ENCODE results near the gene SRBD1. TPM values are rescaled to one million over a fixed set of nuclear protein-coding genes. Genes with fewer than 3 reads are reported as not detected.

SRBD1 gene
- total and polyA plus RNA-seq, 2 donors = 7.2 to 48.3 TPM

DNA sequence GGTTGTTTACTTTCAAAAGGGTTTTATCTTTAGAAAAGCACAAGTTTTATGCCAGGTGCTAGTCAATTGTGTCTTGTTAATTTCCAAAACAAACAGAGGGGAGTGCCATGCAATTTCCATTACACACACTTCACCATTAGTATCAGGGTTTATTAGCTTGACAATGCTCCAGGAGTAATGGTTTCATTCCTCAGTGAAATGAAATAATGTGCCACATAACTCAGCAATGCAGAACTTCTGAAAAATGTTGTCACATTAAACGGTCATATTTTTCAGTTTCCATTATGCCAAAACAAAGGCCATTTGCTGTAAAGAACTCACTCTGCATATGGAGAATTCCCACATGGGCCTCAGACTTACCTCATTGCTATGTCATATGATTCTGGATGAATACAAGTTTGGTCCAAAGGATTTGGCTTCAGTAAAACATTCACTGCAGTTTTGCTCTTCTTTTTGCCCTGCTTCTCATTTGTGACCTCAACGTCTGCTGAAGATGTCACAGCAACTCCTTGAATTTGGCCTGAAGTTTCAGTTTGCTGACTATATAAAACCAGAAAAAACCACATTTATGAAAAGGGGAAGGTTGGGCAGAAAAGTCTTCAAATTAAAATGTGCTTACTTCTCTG, 198.2 kb downstream of the SRBD1 start:
- Histone ChIP-seq H3K4me1 (ENCODE audit: insufficient read depth) (no peaks in the 10 kb centered on the region), H3K27ac (ENCODE audit: low read depth) (no peak overlapping the region), H3K4me3 (ENCODE audit: low read depth, low read length) (no peak overlapping the region), H3K36me3 (ENCODE audit: insufficient read depth) (no peaks in the 10 kb centered on the region)
- 32% methylated on average over 2 of the region's 2 CpGs for WGBS
- peak; percentile 25 for DNase-seq (ENCODE audit: extremely low spot score)

GRCh38 chr2:45409677-45410076, 201.4 kb downstream of the SRBD1 start:
- Histone ChIP-seq H3K36me3 (ENCODE audit: insufficient read depth) (no peaks in the 10 kb centered on the region), H3K27ac (ENCODE audit: low read depth) (no peak overlapping the region), H3K4me1 (ENCODE audit: insufficient read depth) (no peaks in the 10 kb centered on the region), H3K4me3 (ENCODE audit: low read depth, low read length) (no peak overlapping the region)
- 97% methylated on average over 1 of the region's 1 CpG for WGBS
- DNase-seq (ENCODE audit: extremely low spot score) = no peak

GRCh38 chr2:45406621-45407020, 204.4 kb downstream of the SRBD1 start:
- no peaks in the 10 kb centered on the region for H3K36me3 ChIP-seq (ENCODE audit: insufficient read depth)
- DNase-seq (ENCODE audit: extremely low spot score) = no peak
- no peak overlapping the region for H3K27ac ChIP-seq (ENCODE audit: low read depth)
- H3K4me1 ChIP-seq (ENCODE audit: insufficient read depth) = no peaks in the 10 kb centered on the region
- H3K4me3 ChIP-seq (ENCODE audit: low read depth, low read length) = no peak overlapping the region
- 47% methylated on average over 2 of the region's 2 CpGs for WGBS

DNA sequence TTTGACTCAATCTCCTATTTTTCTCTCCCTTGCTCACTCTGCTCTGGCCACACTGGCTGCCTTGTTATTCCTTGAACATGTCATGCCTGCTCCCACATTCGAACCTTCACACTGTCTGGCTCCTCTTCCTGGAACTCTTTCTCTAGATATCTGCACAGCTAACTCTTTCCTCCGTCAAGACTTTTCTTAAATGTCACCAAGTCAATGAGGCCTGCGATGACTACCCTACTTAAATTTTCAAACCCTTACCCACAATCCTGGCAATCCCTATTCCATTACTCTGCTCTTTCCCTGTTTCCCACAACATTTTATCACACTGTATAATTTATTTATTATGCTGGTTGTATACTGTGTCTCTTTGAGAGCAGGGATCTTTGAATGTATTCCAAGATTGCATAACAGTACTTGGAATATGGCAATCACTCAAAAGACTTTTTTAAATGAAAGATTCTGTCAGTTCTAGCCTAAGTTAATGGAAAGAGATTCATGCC, 206.2 kb downstream of the SRBD1 start:
- H3K4me3 ChIP-seq (ENCODE audit: low read depth, low read length) = no peak overlapping the region
- no peak overlapping the region for H3K27ac ChIP-seq (ENCODE audit: low read depth)
- no peak for DNase-seq (ENCODE audit: extremely low spot score)
- H3K4me1 ChIP-seq (ENCODE audit: insufficient read depth) = no peaks in the 10 kb centered on the region
- H3K36me3 ChIP-seq (ENCODE audit: insufficient read depth) = no peaks in the 10 kb centered on the region
- WGBS = 79% methylated on average over 3 of the region's 3 CpGs

DNA sequence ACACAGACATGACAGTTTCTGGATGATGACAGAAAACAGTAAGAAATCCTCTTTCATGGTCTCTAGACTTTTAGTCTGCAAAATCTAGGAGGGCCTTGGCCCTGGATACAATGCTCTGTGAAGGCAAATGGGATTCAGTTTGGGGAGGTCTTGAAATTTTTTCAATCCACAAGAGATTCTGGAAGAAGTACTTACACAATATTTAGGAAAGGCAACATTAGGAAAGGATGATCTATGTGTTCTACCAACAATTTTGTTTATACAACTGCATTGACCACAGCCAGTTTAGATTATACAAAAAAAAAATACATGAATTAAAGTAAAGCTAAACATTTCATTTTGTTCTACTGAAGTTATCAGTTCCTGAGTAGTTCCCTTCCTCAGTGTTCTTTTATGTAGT, 208.0 kb downstream of the SRBD1 start:
- Histone ChIP-seq H3K4me1 (ENCODE audit: insufficient read depth) (no peaks in the 10 kb centered on the region), H3K4me3 (ENCODE audit: low read depth, low read length) (no peak overlapping the region), H3K27ac (ENCODE audit: low read depth) (no peak overlapping the region), H3K36me3 (ENCODE audit: insufficient read depth) (no peaks in the 10 kb centered on the region)
- no peak for DNase-seq (ENCODE audit: extremely low spot score)

- Histone ChIP-seq H3K4me1 (ENCODE audit: insufficient read depth) (no peaks in the 10 kb centered on the region), H3K27ac (ENCODE audit: low read depth) (no peak overlapping the region), H3K36me3 (ENCODE audit: insufficient read depth) (no peaks in the 10 kb centered on the region), H3K4me3 (ENCODE audit: low read depth, low read length) (no peak overlapping the region)
- 74% methylated on average over 5 of the region's 5 CpGs for WGBS
- no peak for DNase-seq (ENCODE audit: extremely low spot score)
These were observed 209.6 kb downstream of the SRBD1 start for GRCh38 chr2:45401431-45401922.

DNA sequence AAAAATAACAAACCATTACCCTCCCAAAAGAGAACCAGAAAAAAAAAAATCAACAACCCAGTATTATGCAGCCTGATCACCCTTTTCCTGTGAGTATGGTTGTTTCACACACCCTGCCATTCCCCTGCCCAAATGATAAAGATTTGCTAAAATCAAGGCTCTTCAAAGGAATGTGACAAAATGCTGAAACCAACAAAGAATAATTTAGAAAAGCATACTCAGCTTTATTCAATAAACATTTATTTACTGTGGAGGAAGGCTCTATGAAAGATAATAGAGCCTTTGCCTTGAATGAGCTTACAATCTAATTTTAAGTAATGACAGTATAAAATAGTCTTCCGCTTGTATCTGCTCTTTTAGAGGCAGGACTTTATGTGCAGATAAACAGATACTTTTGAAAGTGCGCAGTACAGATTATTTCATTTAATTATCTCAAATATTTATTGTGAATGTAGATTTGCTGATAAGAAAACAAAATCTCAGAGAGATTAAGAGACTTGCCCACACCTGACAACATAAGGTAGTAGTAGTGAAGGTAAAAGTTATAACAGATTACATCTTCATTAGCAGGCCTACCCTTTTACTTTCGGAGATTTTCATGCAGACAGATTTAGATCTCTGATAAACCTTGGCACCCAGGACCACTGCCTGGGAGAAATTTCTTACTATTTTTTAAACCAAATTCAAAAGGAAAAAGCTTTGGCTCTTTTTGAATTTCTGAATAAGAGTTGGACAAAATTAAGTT, 211.9 kb downstream of the SRBD1 start:
- 88% methylated on average over 3 of the region's 3 CpGs for WGBS
- Histone ChIP-seq H3K4me3 (ENCODE audit: low read depth, low read length) (no peak overlapping the region), H3K4me1 (ENCODE audit: insufficient read depth) (no peaks in the 10 kb centered on the region), H3K27ac (ENCODE audit: low read depth) (no peak overlapping the region), H3K36me3 (ENCODE audit: insufficient read depth) (no peaks in the 10 kb centered on the region)
- DNase-seq (ENCODE audit: extremely low spot score) = no peak

DNA sequence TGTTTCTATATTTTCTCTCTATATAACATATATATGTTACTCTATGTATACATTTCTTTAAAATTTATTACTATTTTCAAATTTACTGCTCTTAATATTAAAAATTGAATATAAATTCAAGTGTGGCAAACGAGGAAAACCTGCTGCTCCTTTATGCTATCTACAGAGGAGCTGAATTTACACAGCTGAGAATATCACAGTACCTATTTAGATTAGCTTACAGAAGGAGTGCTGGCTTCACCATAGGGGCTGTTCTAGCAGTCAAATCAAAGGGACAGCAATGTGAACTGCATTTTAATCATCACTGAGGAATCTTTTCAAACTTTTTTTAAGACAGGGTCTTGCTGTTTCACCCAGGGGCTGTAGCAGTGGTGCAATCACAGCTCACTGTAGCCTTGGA, 213.8 kb downstream of the SRBD1 start:
- 88% methylated on average over 1 of the region's 1 CpG for WGBS
- no peak overlapping the region for H3K27ac ChIP-seq (ENCODE audit: low read depth)
- peaks cover 2% of the 10 kb centered on the region for H3K36me3 ChIP-seq (ENCODE audit: insufficient read depth)
- no peak overlapping the region for H3K4me3 ChIP-seq (ENCODE audit: low read depth, low read length)
- no peaks in the 10 kb centered on the region for H3K4me1 ChIP-seq (ENCODE audit: insufficient read depth)
- DNase-seq (ENCODE audit: extremely low spot score) = no peak

- Histone ChIP-seq H3K27ac (ENCODE audit: low read depth) (no peak overlapping the region), H3K4me1 (ENCODE audit: insufficient read depth) (no peaks in the 10 kb centered on the region), H3K4me3 (ENCODE audit: low read depth, low read length) (no peak overlapping the region), H3K36me3 (ENCODE audit: insufficient read depth) (peaks cover 2% of the 10 kb centered on the region)
- DNase-seq (ENCODE audit: extremely low spot score) = no peak
- WGBS = 90% methylated on average over 1 of the region's 1 CpG
These were observed 214.4 kb downstream of the SRBD1 start for GRCh38 chr2:45396671-45397070.

GRCh38 chr2:45394842-45395241, 216.2 kb downstream of the SRBD1 start:
- no peak overlapping the region for H3K4me3 ChIP-seq (ENCODE audit: low read depth, low read length)
- no peak overlapping the region for H3K27ac ChIP-seq (ENCODE audit: low read depth)
- DNase-seq (ENCODE audit: extremely low spot score) = no peak
- no peaks in the 10 kb centered on the region for H3K4me1 ChIP-seq (ENCODE audit: insufficient read depth)
- peaks cover 2% of the 10 kb centered on the region for H3K36me3 ChIP-seq (ENCODE audit: insufficient read depth)
- 78% methylated on average over 8 of the region's 8 CpGs for WGBS

- Histone ChIP-seq H3K4me1 (ENCODE audit: insufficient read depth) (no peaks in the 10 kb centered on the region), H3K4me3 (ENCODE audit: low read depth, low read length) (no peak overlapping the region)
- DNase-seq (ENCODE audit: extremely low spot score) = no peak
These were observed 216.9 kb downstream of the SRBD1 start for GRCh38 chr2:45394216-45394615.

DNA sequence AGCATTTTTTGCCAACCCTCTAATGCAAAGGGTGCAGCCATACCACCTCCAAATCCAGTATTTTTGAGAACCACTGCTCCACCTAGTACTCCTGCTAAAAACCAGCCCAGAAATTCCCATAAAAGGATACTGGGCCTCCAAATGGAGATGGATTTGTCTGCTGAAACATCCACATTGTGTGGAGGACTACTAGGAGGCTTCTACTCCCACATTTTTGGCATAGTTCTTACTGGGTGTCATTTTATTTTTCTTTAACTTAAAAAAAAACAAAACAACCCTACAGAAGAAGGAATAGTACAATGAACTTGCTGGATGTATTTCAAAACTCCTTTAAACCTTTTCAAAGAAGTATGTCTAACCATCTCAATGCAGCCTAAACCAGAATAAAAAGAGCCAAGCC, 219.2 kb downstream of the SRBD1 start:
- DNase-seq (ENCODE audit: extremely low spot score) = no peak
- H3K36me3 ChIP-seq (ENCODE audit: insufficient read depth) = peaks cover 2% of the 10 kb centered on the region
- H3K4me1 ChIP-seq (ENCODE audit: insufficient read depth) = no peaks in the 10 kb centered on the region
- no peak overlapping the region for H3K27ac ChIP-seq (ENCODE audit: low read depth)
- H3K4me3 ChIP-seq (ENCODE audit: low read depth, low read length) = no peak overlapping the region

More at GRCh38 chr2:45394216-45394615, 216.9 kb downstream of the SRBD1 start:
- Histone ChIP-seq H3K27ac (ENCODE audit: low read depth) (no peak overlapping the region), H3K36me3 (ENCODE audit: insufficient read depth) (peaks cover 2% of the 10 kb centered on the region)

DNA sequence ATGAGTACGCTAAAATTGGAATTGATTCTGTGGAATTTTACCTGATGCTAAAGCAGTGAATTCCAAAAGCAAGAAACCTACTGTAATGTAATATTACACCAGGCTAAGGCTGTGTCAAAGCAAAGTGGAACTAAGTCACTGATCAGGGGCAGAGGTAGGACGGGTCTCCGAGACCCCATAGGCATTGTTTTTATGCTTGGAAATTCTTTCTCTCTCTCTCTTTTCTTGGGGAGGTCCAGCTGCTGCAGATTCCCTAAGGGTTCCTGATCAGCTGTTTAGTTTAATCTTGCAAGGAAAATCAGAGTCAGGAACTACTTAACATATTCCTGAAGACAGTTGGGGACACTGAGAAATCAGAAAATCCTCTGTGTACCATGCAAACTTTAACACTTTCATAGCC, 220.2 kb downstream of the SRBD1 start:
- WGBS = 88% methylated on average over 3 of the region's 3 CpGs
- DNase-seq (ENCODE audit: extremely low spot score) = no peak
- H3K4me1 ChIP-seq (ENCODE audit: insufficient read depth) = no peaks in the 10 kb centered on the region
- H3K4me3 ChIP-seq (ENCODE audit: low read depth, low read length) = no peak overlapping the region
- peaks cover 2% of the 10 kb centered on the region for H3K36me3 ChIP-seq (ENCODE audit: insufficient read depth)
- no peak overlapping the region for H3K27ac ChIP-seq (ENCODE audit: low read depth)

- DNase-seq (ENCODE audit: extremely low spot score) = no peak
- Histone ChIP-seq H3K27ac (ENCODE audit: low read depth) (no peak overlapping the region), H3K4me3 (ENCODE audit: low read depth, low read length) (no peak overlapping the region), H3K4me1 (ENCODE audit: insufficient read depth) (no peaks in the 10 kb centered on the region), H3K36me3 (ENCODE audit: insufficient read depth) (peaks cover 2% of the 10 kb centered on the region)
- 56% methylated on average over 2 of the region's 2 CpGs for WGBS
These were observed 220.6 kb downstream of the SRBD1 start for GRCh38 chr2:45390441-45390840.
